Stomach (tissue), 9 donors: Measurements from ENCODE around the gene TENM4. TPM values are rescaled to one million over a fixed set of nuclear protein-coding genes. Genes with fewer than 3 reads are reported as not detected.

ENCODE experiments used
- DNase-seq, 2 donors: peaks; one replicate each; pipeline versions ENCODE4 v3.0.0 to v3.0.0-alpha.2; 2013 to 2019
- H3K27ac ChIP-seq, 5 donors: fragments of 200-600 bp in 4 of 5; sonication (generic) in 4 of 5; one replicate each; pipeline ENCODE4 v1.5.1; 2013 to 2019; ENCODE audit warnings: mild to moderate bottlenecking in 1 of 5, moderate library complexity in 1 of 5
- H3K27me3 ChIP-seq, 3 donors: fragments of 200-600 bp; sonication (generic); one replicate each; pipeline ENCODE4 v1.5.1; 2017 to 2019; ENCODE audit warnings: mixed run types in 1 of 3
- H3K36me3 ChIP-seq, 4 donors: fragments of 200-600 bp; sonication (generic); 1 replicate in 3 of 4; 2 replicates in 1 of 4; pipeline ENCODE4 v1.5.1; 2016 to 2019
- H3K4me1 ChIP-seq, 4 donors: fragments of 200-600 bp; sonication (generic); one replicate each; pipeline ENCODE4 v1.5.1; 2016 to 2019
- H3K4me3 ChIP-seq, 4 donors: fragments of 200-600 bp; sonication (generic) in 3 of 4; one replicate each; pipeline ENCODE4 v1.5.1; 2016 to 2019; ENCODE audit warnings: mild to moderate bottlenecking in 1 of 4
- H3K9me3 ChIP-seq, 4 donors: fragments of 200-600 bp; sonication (generic); one replicate each; pipeline ENCODE4 v1.5.1; 2016 to 2019
- EP300 ChIP-seq: sonication (generic); formaldehyde crosslinking; IDR thresholded peaks from one replicate; pipeline ENCODE4 v1.6.1; 2017; ENCODE audit warnings: antibody characterized with exemption
- POLR2A ChIP-seq, 4 donors: fragments of 450-650 bp; IDR thresholded peaks; one replicate each; pipeline ENCODE4 v1.6.1; 2016; ENCODE audit warnings: antibody characterized with exemption in 4 of 4, control low read depth in 2 of 4, mild to moderate bottlenecking in 1 of 4, moderate library complexity in 1 of 4
- POLR2AphosphoS5 ChIP-seq, 3 donors: sonication (generic); formaldehyde crosslinking; IDR thresholded peaks; one replicate each; pipeline ENCODE4 v1.6.1; 2016; ENCODE audit warnings: antibody characterized with exemption in 3 of 3
- WGBS, 5 donors: extraction: QIAGEN DNeasy Blood & Tissue Kit in 3 of 5; methylation state at CpG; one replicate each; pipeline versions ENCODE4 v1.1.5 to v1.1.7; 2013 to 2018; 5-methylcytosine and 5-hydroxymethylcytosine counted together
- intact Hi-C: fragments of 100-400 bp; cut with DNase I; formaldehyde crosslinking; loops from one replicate; pipeline ENCODE4 v1.15.1; 2023; ENCODE audit warnings: low total_unique reads
- polyA plus RNA-seq, 3 donors: library from polyadenylated mRNA; stranded (reverse); fragments of 200-250 nt; gene quantifications; one replicate each; pipeline ENCODE4 v1.2.3, GENCODE V29; 2013
- total RNA-seq, 5 donors: library from RNA; depleted of rRNA; stranded (reverse); fragments of >200 nt; gene quantifications; one replicate each; pipeline versions ENCODE4 v1.1.0 to v1.2.3, GENCODE V29; 2014 to 2016
- TF ChIP-seq, protein P1 (sequence below), 7 experiments: fragments of 450-650 bp in 4 of 7; fragments of 200-600 bp in 3 of 7; sonication (generic) in 3 of 7; IDR thresholded peaks; one replicate each; pipeline ENCODE4 v1.5.1; 2016 to 2019; ENCODE audit warnings: antibody characterized with exemption in 7 of 7, control low read depth in 2 of 7, mild to moderate bottlenecking in 1 of 7
- donor health status: healthy with polysubstance abuse.
- donor health status: Bipolar disorder and iron deficiency.
- donor health status: healthy.

The TENM4 gene
- total and polyA plus RNA-seq, 8 donors = 0.06 to 13.2 (median 0.87) TPM; not detected in 1

DNA sequence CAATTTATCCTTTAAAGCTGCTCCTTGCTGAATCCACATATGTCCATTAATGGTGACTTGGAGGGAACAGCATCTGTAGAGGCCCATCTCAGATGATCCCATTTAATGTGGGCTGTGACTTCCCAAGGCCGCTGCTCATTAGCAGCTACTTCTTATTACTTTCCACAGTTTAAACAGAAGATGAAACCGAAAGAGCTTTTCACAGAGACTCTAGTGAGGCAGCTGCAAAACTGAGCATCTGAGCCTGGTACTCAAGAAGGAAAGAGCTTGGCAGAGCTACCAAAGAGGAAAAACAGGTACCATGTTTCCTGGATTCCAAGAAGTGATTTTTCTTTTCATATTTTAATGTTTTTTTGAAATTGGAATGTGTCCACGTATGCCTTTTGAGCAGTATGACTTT is 755.7 kb downstream of the TENM4 start:
- DNase-seq = no peak
- Histone ChIP-seq H3K4me3 (no peak overlapping the region), H3K27me3 (no peaks in the 10 kb centered on the region), H3K9me3 (no peaks in the 10 kb centered on the region), H3K36me3 (no peaks in the 10 kb centered on the region), H3K27ac (no peak overlapping the region), H3K4me1 (no peaks in the 10 kb centered on the region)
- 78 to 91% (median 86%) methylated on average over 3 of the region's 3 CpGs for WGBS, 5 donors
- intact Hi-C loops = no loop called here
- no peak for TF ChIP-seq EP300
- no peak for TF ChIP-seq POLR2AphosphoS5 (IDR thresholded peaks at IDR 0.05)
- TF ChIP-seq POLR2A (IDR thresholded peaks at IDR 0.05) = no peak
- TF ChIP-seq, protein P1, sequence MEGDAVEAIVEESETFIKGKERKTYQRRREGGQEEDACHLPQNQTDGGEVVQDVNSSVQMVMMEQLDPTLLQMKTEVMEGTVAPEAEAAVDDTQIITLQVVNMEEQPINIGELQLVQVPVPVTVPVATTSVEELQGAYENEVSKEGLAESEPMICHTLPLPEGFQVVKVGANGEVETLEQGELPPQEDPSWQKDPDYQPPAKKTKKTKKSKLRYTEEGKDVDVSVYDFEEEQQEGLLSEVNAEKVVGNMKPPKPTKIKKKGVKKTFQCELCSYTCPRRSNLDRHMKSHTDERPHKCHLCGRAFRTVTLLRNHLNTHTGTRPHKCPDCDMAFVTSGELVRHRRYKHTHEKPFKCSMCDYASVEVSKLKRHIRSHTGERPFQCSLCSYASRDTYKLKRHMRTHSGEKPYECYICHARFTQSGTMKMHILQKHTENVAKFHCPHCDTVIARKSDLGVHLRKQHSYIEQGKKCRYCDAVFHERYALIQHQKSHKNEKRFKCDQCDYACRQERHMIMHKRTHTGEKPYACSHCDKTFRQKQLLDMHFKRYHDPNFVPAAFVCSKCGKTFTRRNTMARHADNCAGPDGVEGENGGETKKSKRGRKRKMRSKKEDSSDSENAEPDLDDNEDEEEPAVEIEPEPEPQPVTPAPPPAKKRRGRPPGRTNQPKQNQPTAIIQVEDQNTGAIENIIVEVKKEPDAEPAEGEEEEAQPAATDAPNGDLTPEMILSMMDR (IDR thresholded peaks at IDR 0.05) = no peak

- no peak for TF ChIP-seq POLR2A (IDR thresholded peaks at IDR 0.05)
- no peaks in the 10 kb centered on the region for H3K27me3 ChIP-seq
- H3K4me1 ChIP-seq = no peaks in the 10 kb centered on the region
- no peaks in the 10 kb centered on the region for H3K9me3 ChIP-seq
- no peak overlapping the region for H3K27ac ChIP-seq
- intact Hi-C loops = no loop called here
- WGBS, 5 donors = 92 to 100% (median 95%) methylated on average over 2 of the region's 2 CpGs
- no peaks in the 10 kb centered on the region for H3K36me3 ChIP-seq
- DNase-seq = no peak
- no peak overlapping the region for H3K4me3 ChIP-seq
These were observed 756.5 kb downstream of the TENM4 start for GRCh38 chr11:78684377-78684776.

- no peak overlapping the region for H3K27ac ChIP-seq
- no peaks in the 10 kb centered on the region for H3K4me1 ChIP-seq
- H3K9me3 ChIP-seq = no peaks in the 10 kb centered on the region
- H3K36me3 ChIP-seq = no peaks in the 10 kb centered on the region
- no peak overlapping the region for H3K4me3 ChIP-seq
- 71 to 94% (median 84%) methylated on average over 5 of the region's 5 CpGs for WGBS, 5 donors
- no peak for TF ChIP-seq POLR2A (IDR thresholded peaks at IDR 0.05)
- TF ChIP-seq EP300 = no peak
- no peak for DNase-seq
- intact Hi-C loops = no loop called here
- H3K27me3 ChIP-seq = no peaks in the 10 kb centered on the region
These were observed 757.1 kb downstream of the TENM4 start for GRCh38 chr11:78683774-78684173.

DNA sequence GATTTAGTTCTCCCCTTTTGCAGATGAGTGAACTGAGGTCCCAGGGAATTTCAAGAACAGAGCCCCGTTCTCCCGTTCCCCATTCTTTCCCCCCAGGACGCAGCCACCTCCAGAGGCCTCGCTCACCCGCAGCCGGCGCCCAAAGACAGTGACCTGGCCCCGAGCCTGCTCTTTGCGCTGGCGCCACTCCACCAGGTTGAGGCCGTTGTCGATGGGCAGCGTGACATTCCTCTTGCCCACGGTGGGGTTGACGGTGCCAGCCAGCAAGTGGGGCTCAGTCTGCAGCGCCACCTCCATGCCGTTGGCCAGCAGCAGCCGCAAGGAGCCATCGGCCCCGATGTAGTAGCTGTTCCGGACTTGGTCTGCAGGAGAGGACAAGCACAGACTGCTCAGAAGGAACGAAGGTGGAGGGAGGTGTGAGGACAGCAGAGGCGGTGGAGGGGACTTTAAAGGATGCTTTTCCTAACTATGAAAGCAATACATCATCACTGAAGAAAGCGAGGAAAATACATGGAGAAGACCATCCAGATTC is 764.7 kb downstream of the TENM4 start:
- intact Hi-C loops = no loop called here
- Histone ChIP-seq H3K27me3 (no peaks in the 10 kb centered on the region), H3K27ac (no peak overlapping the region), H3K4me3 (no peak overlapping the region), H3K4me1 (no peaks in the 10 kb centered on the region), H3K36me3 (peaks cover 0 to 3% (median 0%) of the 10 kb centered on the region in 4 donors), H3K9me3 (no peaks in the 10 kb centered on the region)
- TF ChIP-seq, protein P1 (IDR thresholded peaks at IDR 0.05) = no peak
- TF ChIP-seq POLR2A (IDR thresholded peaks at IDR 0.05) (no peak), EP300 (no peak), POLR2AphosphoS5 (IDR thresholded peaks at IDR 0.05) (no peak)
- WGBS, 5 donors = 91 to 94% (median 93%) methylated on average over 22 to 24 of the region's 24 CpGs
- no peak for DNase-seq

GRCh38 chr11:78672850-78673620 is 767.8 kb downstream of the TENM4 start:
- no peaks in the 10 kb centered on the region for H3K27me3 ChIP-seq
- no peaks in the 10 kb centered on the region for H3K4me1 ChIP-seq
- no peak overlapping the region for H3K4me3 ChIP-seq
- 73 to 82% (median 77%) methylated on average over 8 to 9 of the region's 9 CpGs for WGBS, 5 donors
- intact Hi-C loops = no loop called here
- no peaks in the 10 kb centered on the region for H3K9me3 ChIP-seq
- peaks cover 0 to 16% (median 2%) of the 10 kb centered on the region in 4 donors for H3K36me3 ChIP-seq
- no peak for DNase-seq
- no peak for TF ChIP-seq POLR2A (IDR thresholded peaks at IDR 0.05)
- no peak overlapping the region for H3K27ac ChIP-seq

DNA sequence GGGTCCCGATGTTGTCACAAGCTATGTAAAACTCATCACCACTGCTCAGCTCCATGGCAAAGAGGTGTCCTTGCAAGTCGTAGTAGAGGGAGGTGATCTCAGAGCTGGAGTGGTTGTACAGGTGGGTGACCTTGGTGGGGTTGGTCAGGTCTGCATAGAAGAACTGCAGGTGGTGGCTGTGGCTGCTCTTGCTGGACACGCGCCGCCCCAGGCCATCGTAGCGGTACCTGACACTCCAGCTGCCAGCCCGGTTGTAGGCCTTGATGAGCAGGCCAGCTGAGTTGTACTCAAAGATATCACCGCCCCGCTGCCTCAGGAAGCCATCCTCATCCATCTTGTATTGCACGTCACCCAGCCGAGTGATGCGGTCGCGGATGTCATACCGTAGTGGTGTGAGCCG is 771.6 kb downstream of the TENM4 start:
- no peak for DNase-seq
- 93 to 98% (median 97%) methylated on average over 9 to 17 of the region's 17 CpGs for WGBS, 5 donors
- Histone ChIP-seq H3K4me1 (no peaks in the 10 kb centered on the region), H3K27me3 (no peaks in the 10 kb centered on the region), H3K27ac (no peak overlapping the region), H3K9me3 (no peaks in the 10 kb centered on the region), H3K4me3 (no peak overlapping the region), H3K36me3 (peaks cover 0 to 16% (median 2%) of the 10 kb centered on the region in 4 donors)
- intact Hi-C loops = no loop called here
- TF ChIP-seq POLR2AphosphoS5 (IDR thresholded peaks at IDR 0.05) (no peak), EP300 (no peak), POLR2A (IDR thresholded peaks at IDR 0.05) (no peak)
- TF ChIP-seq, protein P1 (IDR thresholded peaks at IDR 0.05) = no peak
